H1 (cell line): Measurements from ENCODE around the gene SLC37A1. TPM values are rescaled to one million over a fixed set of nuclear protein-coding genes. Genes with fewer than 3 reads are reported as not detected.

Experiments used
- HDAC2 ChIP-seq, 2 experiments: fragments of 300-600 bp in 1 of 2; sonication (generic) in 1 of 2; IDR thresholded peaks; 2 replicates each; pipeline ENCODE4 v1.6.1; 2011 to 2012; ENCODE audit warnings: low read depth in 2 of 2, low read length in 2 of 2, mild to moderate bottlenecking in 2 of 2, moderate library complexity in 2 of 2, borderline replicate concordance in 1 of 2, inconsistent platforms in 1 of 2
- JUND ChIP-seq: IDR thresholded peaks from 2 replicates; pipeline ENCODE4 v1.6.1; 2011; ENCODE audit warnings: mild to moderate bottlenecking, improper control_type of control experiment, low read length
- KDM4A ChIP-seq: IDR thresholded peaks from one replicate; pipeline ENCODE4 v1.7.1; 2012; ENCODE audit warnings: low read depth, mild to moderate bottlenecking, moderate library complexity, low read length, inconsistent platforms; ENCODE audit not compliant: severe bottlenecking
- POLR2A ChIP-seq, 2 experiments: IDR thresholded peaks; 1 replicate in 1 of 2; 2 replicates in 1 of 2; pipeline ENCODE4 v1.6.1; 2011; ENCODE audit warnings: low read depth in 2 of 2, low read length in 2 of 2, mild to moderate bottlenecking in 2 of 2; ENCODE audit errors: control extremely low read depth in 1 of 2
- polyA plus RNA-seq, 7 experiments: library from polyadenylated mRNA; depleted of rRNA in 3 of 7; stranded (reverse) in 5 of 7; unstranded in 2 of 7; fragments of >200 nt in 5 of 7; fragments of 200-250 nt in 2 of 7; gene quantifications; 1 replicate in 5 of 7; 2 replicates in 1 of 7; 4 replicates in 1 of 7; pipeline versions ENCODE4 v1.2.1 to v1.2.3, GENCODE V29; 2011 to 2013; ENCODE audit warnings: missing spikeins in 2 of 7, mixed read lengths in 2 of 7
- total RNA-seq: library from RNA; stranded (reverse); fragmentation: NEBNext Ultra II Directional; extraction: Animal tissue kit (Norgen Biotek cat#: 25700); gene quantifications from 2 replicates; pipeline ENCODE4 v1.2.1, GENCODE V29; 2021
- TF ChIP-seq, protein P1 (sequence below): fragments of 300-600 bp; sonication (generic); IDR thresholded peaks from 2 replicates; pipeline ENCODE4 v1.7.1; 2012; ENCODE audit warnings: low read length, moderate library complexity, mild to moderate bottlenecking, inconsistent platforms; ENCODE audit not compliant: insufficient replicate concordance
- TF ChIP-seq, protein P2 (sequence below), 3 experiments: IDR thresholded peaks; 1 replicate in 2 of 3; 2 replicates in 1 of 3; pipeline versions ENCODE4 v1.5.1 to v1.6.1; 2011; ENCODE audit warnings: low read length in 3 of 3, mild to moderate bottlenecking in 3 of 3, inconsistent platforms in 2 of 3, low read depth in 1 of 3, moderate library complexity in 1 of 3; ENCODE audit not compliant: insufficient read depth in 1 of 3; ENCODE audit errors: control extremely low read depth in 1 of 3

The SLC37A1 gene
- total and polyA plus RNA-seq, 2 of the 8 experiments (the other 6 are each of a cell fraction or from before 2014, with no cell fraction given) = 15.6 to 30.9 TPM

DNA sequence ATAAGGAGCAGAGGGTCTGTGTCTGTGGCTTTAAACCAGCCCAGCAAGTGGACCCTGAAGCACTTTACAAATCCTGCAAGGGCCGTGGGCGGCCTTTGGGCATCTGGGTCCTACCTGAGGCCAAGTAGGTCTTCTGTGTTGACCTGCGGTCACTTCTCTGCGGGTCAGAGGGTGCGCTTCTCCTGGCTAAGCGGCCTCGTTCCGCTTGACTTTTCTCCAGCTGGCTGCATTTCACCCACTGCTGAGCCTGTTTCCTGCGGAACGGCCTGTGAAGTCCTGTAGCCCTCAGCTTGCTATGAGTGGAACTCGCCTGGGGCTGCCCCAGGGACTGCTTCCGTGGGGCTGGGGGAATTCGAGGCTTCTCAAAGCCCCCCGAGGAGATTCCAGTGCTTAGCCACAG is 43.3 kb downstream of the SLC37A1 start (continued):
- TF ChIP-seq, protein P1, sequence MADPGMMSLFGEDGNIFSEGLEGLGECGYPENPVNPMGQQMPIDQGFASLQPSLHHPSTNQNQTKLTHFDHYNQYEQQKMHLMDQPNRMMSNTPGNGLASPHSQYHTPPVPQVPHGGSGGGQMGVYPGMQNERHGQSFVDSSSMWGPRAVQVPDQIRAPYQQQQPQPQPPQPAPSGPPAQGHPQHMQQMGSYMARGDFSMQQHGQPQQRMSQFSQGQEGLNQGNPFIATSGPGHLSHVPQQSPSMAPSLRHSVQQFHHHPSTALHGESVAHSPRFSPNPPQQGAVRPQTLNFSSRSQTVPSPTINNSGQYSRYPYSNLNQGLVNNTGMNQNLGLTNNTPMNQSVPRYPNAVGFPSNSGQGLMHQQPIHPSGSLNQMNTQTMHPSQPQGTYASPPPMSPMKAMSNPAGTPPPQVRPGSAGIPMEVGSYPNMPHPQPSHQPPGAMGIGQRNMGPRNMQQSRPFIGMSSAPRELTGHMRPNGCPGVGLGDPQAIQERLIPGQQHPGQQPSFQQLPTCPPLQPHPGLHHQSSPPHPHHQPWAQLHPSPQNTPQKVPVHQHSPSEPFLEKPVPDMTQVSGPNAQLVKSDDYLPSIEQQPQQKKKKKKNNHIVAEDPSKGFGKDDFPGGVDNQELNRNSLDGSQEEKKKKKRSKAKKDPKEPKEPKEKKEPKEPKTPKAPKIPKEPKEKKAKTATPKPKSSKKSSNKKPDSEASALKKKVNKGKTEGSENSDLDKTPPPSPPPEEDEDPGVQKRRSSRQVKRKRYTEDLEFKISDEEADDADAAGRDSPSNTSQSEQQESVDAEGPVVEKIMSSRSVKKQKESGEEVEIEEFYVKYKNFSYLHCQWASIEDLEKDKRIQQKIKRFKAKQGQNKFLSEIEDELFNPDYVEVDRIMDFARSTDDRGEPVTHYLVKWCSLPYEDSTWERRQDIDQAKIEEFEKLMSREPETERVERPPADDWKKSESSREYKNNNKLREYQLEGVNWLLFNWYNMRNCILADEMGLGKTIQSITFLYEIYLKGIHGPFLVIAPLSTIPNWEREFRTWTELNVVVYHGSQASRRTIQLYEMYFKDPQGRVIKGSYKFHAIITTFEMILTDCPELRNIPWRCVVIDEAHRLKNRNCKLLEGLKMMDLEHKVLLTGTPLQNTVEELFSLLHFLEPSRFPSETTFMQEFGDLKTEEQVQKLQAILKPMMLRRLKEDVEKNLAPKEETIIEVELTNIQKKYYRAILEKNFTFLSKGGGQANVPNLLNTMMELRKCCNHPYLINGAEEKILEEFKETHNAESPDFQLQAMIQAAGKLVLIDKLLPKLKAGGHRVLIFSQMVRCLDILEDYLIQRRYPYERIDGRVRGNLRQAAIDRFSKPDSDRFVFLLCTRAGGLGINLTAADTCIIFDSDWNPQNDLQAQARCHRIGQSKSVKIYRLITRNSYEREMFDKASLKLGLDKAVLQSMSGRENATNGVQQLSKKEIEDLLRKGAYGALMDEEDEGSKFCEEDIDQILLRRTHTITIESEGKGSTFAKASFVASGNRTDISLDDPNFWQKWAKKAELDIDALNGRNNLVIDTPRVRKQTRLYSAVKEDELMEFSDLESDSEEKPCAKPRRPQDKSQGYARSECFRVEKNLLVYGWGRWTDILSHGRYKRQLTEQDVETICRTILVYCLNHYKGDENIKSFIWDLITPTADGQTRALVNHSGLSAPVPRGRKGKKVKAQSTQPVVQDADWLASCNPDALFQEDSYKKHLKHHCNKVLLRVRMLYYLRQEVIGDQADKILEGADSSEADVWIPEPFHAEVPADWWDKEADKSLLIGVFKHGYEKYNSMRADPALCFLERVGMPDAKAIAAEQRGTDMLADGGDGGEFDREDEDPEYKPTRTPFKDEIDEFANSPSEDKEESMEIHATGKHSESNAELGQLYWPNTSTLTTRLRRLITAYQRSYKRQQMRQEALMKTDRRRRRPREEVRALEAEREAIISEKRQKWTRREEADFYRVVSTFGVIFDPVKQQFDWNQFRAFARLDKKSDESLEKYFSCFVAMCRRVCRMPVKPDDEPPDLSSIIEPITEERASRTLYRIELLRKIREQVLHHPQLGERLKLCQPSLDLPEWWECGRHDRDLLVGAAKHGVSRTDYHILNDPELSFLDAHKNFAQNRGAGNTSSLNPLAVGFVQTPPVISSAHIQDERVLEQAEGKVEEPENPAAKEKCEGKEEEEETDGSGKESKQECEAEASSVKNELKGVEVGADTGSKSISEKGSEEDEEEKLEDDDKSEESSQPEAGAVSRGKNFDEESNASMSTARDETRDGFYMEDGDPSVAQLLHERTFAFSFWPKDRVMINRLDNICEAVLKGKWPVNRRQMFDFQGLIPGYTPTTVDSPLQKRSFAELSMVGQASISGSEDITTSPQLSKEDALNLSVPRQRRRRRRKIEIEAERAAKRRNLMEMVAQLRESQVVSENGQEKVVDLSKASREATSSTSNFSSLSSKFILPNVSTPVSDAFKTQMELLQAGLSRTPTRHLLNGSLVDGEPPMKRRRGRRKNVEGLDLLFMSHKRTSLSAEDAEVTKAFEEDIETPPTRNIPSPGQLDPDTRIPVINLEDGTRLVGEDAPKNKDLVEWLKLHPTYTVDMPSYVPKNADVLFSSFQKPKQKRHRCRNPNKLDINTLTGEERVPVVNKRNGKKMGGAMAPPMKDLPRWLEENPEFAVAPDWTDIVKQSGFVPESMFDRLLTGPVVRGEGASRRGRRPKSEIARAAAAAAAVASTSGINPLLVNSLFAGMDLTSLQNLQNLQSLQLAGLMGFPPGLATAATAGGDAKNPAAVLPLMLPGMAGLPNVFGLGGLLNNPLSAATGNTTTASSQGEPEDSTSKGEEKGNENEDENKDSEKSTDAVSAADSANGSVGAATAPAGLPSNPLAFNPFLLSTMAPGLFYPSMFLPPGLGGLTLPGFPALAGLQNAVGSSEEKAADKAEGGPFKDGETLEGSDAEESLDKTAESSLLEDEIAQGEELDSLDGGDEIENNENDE = no peak
- TF ChIP-seq HDAC2 (IDR thresholded peaks at IDR 0.05; ENCODE audit: borderline replicate concordance in 1 of 2, low read depth in 2 of 2, low read length in 2 of 2) (no peak), JUND (no peak), POLR2A (IDR thresholded peaks at IDR 0.05; ENCODE audit: control extremely low read depth in 1 of 2, low read depth in 2 of 2, low read length in 2 of 2) (no peak), KDM4A (no peak)
- TF ChIP-seq, protein P2, sequence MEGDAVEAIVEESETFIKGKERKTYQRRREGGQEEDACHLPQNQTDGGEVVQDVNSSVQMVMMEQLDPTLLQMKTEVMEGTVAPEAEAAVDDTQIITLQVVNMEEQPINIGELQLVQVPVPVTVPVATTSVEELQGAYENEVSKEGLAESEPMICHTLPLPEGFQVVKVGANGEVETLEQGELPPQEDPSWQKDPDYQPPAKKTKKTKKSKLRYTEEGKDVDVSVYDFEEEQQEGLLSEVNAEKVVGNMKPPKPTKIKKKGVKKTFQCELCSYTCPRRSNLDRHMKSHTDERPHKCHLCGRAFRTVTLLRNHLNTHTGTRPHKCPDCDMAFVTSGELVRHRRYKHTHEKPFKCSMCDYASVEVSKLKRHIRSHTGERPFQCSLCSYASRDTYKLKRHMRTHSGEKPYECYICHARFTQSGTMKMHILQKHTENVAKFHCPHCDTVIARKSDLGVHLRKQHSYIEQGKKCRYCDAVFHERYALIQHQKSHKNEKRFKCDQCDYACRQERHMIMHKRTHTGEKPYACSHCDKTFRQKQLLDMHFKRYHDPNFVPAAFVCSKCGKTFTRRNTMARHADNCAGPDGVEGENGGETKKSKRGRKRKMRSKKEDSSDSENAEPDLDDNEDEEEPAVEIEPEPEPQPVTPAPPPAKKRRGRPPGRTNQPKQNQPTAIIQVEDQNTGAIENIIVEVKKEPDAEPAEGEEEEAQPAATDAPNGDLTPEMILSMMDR (IDR thresholded peaks at IDR 0.05; ENCODE audit: control extremely low read depth in 1 of 3, insufficient read depth in 1 of 3, low read depth in 1 of 3, low read length in 3 of 3) = no peak
- TF ChIP-seq, all 59 proteins: peak for 0
